Middle frontal gyrus (tissue), 1 donor: ENCODE results near the gene RNU1-2.
"Not testable (repeated sequence)": the region's sequence is repeated elsewhere in the genome, so short reads cannot be mapped to it uniquely, and the experiment has no call there.

ENCODE experiments used
- DNase-seq: peaks from one replicate; pipeline ENCODE4 v3.0.0-alpha.2; 2015; ENCODE audit warnings: low spot score; ENCODE audit errors: extremely low spot score

The RNU1-2 gene

DNA sequence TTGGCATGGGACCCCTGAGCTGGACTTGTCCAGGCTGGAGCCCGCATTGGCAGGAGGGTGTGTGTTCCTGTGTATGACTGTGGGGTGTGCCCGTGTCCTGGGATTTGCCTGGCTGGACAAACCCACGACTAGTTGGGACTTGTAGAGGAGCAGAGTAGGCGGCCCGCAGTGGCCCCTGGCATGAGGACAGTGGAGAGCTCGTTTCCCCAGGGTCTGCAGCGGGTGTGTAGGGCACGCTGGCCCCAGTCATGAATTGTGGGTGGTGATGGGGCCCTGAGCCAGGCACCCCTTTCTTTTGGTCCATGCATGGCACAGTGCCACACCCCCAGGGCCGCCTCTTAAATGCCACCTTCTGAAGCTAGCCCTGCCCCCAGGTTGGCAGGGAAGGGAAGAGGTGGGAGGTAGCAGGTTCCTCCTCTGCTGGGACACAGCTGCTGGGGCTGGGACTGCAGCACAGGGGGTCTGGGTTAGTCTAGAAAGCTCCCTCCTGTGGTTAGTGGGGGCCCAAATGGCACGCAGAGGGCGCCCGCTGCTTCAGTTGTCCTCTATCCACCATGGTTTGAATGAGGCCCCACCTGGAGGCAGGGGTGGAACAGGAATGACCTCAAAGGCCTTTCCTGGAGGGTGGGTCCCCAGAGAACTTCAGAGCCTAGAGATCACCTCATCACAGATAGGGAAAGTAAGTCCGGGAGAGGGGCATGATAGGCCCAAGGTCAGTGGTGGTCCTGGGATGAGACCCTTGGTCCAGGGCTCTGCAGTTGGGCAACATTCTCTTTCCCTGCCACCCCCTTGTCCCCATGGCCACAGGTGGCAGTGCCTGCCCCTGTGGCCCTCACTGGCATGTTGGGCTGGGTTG, 30.1 kb downstream of the RNU1-2 start:
- DNase-seq: no peak

DNA sequence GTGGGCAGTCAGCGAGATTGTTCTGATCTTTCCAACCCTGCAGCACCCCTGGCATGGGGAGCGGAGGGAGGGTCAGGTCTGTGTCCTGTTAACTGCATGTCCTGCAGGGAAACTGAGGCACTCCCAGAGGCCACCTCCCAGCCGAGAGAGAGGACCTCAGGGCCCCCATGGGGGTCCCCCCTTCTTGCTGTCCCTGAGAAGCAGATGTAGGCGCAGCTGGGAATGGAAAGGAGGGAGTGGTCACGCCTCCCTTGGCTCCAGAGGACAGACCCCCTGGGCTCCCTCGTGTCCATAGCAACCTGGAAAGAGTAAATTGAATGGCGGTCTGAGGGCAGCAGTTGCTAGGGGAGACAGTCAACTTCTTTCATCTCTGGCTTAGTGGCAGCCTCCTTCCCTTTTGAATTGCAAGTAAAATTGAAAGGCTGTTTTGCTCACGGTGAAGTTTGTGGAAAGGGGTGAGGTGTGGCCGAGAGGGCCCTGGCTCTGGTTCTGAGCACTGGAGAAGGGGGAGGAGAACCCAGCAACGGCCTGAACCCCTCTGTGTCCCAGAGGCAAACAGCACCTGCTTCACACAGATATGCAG, 30.8 kb downstream of the RNU1-2 start:
- DNase-seq: no peak

DNA sequence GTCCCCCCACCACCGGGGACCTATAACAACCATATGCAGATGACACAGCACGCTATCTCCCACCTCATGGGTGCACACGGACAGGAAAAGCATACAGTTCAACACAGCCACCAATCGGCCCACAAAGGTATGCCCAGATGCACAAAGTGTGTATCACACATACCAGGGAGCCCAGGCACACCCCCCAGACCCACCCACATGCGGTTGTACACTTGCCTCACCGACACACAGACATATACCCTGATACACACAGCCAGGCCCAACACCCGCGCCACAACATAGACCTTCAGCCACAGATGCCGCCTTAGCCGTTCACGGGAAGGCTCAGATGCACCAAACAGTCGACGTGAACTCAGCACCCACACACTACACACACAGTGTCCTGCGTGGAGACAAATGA, 31.5 kb downstream of the RNU1-2 start:
- no peak for DNase-seq

DNA sequence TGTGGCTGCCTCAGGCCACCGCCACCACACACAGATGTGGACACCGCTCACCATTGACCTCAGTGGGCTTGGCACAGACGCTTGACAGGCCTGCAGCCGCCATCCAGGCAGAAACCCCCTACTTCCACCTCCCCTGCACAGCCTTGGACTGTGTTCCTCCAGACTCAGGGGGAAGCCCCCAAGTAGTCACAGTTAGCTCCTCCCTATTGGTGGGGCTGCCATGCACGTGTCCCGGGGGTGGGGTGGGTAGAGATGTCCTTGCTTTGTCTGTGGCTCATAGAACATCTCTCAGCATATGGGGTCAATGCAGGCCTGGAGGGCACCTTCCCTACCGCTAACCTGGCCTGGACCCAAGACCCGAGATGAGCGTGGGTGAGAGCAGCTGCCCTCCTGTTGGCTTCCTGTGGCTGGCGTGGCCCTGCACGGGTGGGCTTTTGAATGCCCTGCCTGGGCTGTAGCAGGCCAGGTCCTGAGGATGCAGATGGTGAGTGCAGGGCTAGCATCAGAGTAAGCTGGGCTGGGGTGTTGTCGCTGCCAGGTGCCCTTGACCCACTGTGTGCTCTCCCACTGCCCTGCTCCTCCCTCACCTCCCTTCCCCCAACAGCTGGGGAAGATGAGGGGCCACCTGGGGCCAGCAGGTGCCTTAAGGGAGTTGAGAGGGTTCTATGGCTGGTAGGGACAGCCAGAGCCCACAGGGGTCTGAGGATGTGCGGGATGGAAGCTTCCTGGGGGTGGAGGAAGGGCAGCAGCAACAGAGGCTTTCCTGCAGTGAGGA, 32.1 kb downstream of the RNU1-2 start:
- no peak for DNase-seq

DNA sequence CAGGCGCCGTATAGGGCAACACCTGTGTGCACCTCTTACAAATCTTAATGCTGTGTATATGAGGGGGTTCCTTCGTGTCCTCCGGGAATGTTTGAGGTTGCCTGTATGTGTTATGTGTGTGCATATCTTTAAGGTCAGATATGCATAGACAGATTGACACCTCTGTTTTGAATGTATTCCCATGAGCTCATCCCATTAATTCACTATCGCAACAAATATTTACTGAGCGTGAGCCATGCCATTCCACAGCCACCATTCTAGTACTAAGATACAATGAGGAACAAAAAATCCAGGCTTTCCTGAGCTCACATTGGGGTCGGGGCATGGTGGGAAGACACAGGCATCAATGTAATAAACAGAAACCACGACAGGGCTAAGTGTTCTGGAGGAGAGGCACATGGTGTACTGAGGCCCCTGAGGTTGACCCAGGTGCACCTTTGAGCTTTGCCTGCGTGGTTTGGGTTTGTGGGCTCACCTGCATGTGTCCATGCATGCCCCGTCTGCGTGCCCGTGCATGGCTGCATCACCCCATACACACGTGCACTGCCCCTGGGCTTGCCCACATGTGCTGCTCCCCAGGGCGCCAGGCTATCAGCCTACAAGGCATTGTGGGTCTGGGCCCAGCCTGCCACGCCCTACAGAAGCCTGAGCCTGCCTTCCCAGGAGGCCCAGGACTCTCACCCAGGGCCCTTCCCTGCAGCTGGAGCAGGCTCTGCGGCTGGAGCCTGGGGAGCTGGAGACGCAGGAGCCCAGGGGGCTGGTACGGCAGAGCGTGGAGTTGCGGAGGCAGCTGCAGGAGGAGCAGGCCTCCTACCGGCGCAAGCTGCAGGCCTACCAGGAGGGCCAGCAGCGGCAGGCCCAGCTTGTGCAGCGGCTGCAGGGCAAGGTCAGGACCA, 33.6 kb downstream of the RNU1-2 start:
- not testable (repeated sequence) for DNase-seq

DNA sequence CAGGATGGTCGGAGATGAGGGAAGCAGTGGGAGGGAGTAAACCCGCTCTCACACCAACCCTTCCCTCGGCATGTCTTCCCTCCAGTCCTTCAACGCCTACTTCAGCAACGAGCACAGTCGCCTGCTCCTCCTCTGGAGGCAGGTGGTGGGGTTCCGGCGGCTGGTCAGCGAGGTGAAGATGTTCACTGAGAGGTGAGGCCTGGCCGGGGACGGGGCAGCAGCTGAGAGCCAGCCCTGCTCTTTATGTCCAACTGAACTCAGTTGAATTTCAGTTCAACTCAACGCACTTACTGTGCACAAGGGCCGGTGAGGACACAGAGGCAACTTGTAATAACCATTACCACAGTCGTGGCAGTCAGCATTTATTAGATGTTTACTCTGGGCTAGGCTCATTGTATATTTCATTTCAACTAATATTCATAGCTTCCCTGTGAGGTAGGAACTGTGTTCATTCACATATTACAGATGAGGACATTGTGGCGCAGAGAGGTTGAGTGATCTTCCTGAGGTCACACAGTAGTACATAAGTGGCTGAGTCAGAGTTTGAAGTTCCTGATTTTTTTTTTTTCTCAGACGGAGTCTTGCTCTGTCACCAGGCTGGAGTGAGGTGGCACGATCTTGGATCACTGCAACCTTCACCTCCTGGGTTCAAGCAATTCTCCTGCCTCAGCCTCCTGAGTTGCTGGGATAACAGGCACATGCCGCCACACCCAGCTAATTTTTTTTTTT, 35.6 kb downstream of the RNU1-2 start:
- DNase-seq: not testable (repeated sequence)

DNA sequence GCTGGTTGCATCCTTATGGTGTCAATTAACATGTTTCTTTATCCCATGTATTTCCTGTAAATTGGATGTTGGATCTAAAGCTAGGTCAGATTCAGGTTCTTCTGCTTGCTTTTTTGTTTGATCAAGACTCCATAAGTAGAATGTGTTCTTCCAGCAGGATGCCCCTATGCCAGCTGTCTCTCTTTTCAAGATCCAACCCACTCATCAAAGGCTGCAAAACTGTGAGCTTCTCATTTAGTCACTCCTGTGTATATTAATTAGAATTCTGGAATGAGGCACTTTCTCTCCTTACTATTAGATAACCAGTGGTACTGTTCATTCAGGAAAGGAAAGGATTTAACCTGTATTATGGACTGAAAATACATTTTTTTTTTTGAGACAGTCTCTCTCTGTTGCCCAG, 38.2 kb downstream of the RNU1-2 start:
- not testable (repeated sequence) for DNase-seq

DNA sequence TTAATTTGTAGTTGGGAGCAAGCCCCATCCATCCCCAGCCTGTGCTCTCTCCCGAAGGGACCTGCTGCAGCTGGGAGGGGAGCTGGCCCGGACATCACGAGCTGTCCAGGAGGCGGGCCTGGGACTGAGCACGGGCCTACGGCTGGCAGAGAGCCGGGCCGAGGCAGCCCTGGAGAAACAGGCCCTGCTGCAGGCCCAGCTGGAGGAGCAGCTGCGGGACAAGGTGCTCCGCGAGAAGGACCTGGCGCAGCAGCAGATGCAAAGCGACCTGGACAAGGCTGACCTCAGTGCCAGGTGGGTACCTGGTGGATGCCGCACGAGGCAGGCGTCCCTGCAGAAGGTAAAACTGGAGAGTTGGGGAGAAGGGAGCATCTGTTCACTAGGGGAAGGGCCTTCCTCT, 40.8 kb downstream of the RNU1-2 start:
- DNase-seq: not testable (repeated sequence)

DNA sequence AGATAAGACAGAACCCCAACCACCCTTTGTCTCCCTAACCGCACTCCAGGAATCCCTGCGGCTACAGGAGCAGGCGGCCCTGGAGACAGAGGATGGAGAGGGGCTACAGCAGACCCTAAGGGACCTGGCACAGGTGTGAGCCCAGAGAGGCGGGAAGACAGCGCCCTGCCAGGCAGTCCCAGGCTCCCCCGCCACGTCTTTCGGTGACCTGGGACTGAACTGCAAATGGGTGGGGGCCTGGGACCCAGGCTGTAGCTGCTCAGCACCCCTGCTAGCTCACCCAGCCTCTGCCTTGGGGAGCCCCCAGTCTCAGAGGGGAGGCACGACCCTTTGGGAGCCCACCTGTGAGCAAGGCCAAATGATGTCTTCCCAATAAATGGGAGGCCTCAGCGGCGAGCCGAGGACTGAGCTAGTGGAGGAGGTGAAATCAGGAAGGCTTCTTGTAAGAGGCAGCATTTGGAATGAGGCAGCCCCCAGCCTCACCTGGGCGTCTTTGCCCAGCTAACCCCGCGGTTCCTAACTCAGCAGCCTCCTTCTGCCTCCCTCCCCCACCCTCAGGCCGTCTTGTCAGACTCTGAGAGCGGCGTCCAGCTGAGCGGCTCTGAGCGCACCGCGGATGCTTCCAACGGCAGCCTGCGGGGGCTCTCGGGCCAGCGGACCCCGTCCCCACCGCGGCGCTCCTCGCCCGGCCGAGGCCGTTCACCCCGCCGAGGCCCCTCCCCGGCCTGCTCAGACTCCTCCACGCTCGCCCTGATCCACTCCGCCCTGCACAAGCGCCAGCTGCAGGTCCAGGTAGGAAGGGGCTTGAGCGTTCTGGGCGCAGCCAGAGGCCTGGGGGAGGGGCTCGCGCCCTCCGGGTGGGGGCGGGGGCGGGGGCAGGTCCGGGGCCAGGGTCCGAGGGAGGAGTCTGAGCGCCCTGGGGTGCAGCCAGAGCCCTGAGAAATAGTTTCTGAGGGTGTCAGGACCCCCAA, 42.9 kb downstream of the RNU1-2 start:
- DNase-seq: no peak

DNA sequence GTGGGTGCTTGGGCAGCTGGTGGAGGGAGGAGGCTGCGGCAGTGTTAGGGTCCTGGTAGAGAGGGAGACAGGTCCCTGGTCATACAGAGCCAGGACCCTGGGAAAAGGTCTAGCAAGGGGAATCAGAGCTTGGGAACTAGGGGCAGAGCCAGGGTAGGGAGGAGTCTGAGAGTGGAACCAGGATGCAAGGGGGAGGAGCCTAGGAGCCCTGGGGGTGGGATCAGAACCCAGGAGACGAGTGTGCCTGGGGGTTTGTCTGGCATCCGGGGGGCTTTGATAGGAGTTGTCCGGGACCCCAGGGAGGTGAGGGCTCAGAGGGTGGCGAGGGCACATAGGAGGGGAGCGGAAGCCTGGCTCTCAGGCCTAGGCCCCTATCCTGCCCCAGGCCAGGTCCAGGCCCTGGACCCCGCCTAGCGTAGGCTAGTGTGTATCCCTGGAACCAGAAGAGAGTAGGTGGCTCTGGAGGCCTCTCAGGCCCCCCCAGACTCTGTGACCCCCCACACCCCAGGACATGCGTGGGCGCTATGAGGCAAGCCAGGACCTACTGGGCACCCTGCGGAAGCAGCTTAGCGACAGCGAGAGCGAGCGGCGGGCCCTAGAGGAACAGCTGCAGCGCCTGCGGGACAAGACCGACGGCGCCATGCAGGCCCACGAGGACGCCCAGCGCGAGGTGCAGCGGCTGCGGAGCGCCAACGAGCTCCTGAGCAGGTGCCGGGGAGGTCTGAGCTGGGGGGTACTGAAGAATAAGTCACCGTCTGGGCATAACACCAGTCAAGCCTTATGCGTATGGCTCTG, 43.8 kb downstream of the RNU1-2 start:
- not testable (repeated sequence) for DNase-seq

DNA sequence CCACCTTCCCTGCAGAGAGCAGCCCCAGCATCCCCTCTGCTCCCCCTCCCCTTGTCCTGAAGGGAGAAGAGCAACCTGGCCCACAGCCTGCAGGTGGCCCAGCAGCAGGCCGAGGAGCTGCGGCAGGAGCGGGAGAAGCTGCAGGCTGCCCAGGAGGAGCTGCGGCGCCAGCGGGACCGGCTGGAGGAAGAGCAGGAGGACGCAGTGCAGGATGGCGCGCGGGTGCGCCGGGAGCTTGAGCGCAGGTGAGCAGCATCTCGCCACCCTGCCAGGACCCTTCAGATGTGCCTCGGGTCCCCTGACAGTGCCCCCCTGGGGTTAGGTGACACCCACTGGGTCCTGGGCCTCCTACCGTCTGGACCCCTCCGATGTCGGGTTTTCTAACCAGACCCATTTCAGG, 48.3 kb downstream of the RNU1-2 start:
- DNase-seq: no peak

DNA sequence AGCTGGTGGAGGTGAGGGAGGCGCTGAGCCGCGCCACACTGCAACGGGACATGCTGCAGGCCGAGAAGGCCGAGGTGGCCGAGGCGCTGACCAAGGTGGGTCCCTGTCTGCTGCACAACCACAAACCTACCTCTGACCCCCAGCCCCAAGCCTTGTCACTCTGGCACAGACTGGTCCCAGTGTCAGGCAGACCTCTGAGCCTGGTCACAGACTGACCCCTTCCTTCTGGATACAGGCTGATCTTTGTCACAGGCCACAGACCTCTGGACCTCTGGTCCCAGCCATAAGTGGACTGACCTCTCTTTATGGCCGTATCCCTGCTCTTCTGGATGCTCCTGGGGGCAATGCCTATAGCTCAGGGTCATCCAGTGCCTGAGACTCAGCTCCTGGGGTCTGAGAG, 49.7 kb downstream of the RNU1-2 start:
- DNase-seq: not testable (repeated sequence)
